MM.1S (cell line): ENCODE measurements around the gene SLC44A5.

Experiments used
- DNase-seq: peaks from one replicate; pipeline ENCODE4 v3.0.0-alpha.2; 2015
- H2AFZ ChIP-seq: fragments of 300-600 bp; sonication (generic); 2 replicates; pipeline ENCODE4 v1.6.0; 2016; ENCODE audit warnings: antibody characterized with exemption, low read length
- H3F3A ChIP-seq: fragments of 300-600 bp; sonication (generic); 2 replicates; pipeline ENCODE4 v1.6.1; 2016; ENCODE audit warnings: mild to moderate bottlenecking, antibody characterized with exemption, low read length, moderate library complexity, mixed read lengths; ENCODE audit not compliant: insufficient read depth
- H3K27ac ChIP-seq: fragments of 300-600 bp; sonication (generic); 2 replicates; pipeline ENCODE4 v1.5.1; 2016; ENCODE audit warnings: mild to moderate bottlenecking, low read length
- H3K27me3 ChIP-seq: fragments of 300-600 bp; sonication (generic); replicated peaks from 2 replicates; pipeline ENCODE4 v1.6.0; 2016; ENCODE audit warnings: low read length; ENCODE audit not compliant: insufficient read depth
- H3K36me3 ChIP-seq: fragments of 300-600 bp; sonication (generic); replicated peaks from 2 replicates; pipeline ENCODE4 v1.6.1; 2016; ENCODE audit warnings: mild to moderate bottlenecking, low read length, mixed read lengths; ENCODE audit not compliant: insufficient read depth
- H3K4me1 ChIP-seq: fragments of 300-600 bp; sonication (generic); 2 replicates; pipeline ENCODE4 v1.6.1; 2016; ENCODE audit warnings: low read length, mixed read lengths
- H3K4me2 ChIP-seq: fragments of 300-600 bp; sonication (generic); 2 replicates; pipeline ENCODE4 v1.6.0; 2016; ENCODE audit warnings: low read depth, low read length
- H3K4me3 ChIP-seq: fragments of 300-600 bp; sonication (generic); 2 replicates; pipeline ENCODE4 v1.5.1; 2016; ENCODE audit warnings: low read length, mixed read lengths
- H3K79me2 ChIP-seq: fragments of 300-600 bp; sonication (generic); 2 replicates; pipeline ENCODE4 v1.6.1; 2016; ENCODE audit warnings: mixed run types, low read length, mixed read lengths
- H3K9ac ChIP-seq: fragments of 300-600 bp; sonication (generic); 2 replicates; pipeline ENCODE4 v1.6.1; 2016; ENCODE audit warnings: low read length, mixed read lengths
- H3K9me2 ChIP-seq: fragments of 300-600 bp; sonication (generic); replicated peaks from 2 replicates; pipeline ENCODE4 v1.6.1; 2016; ENCODE audit warnings: mild to moderate bottlenecking, low read length, mixed read lengths; ENCODE audit not compliant: insufficient read depth
- H3K9me3 ChIP-seq: fragments of 300-600 bp; sonication (generic); replicated peaks from 2 replicates; pipeline ENCODE4 v1.6.1; 2016; ENCODE audit warnings: mild to moderate bottlenecking, low read length, mixed read lengths; ENCODE audit not compliant: insufficient read depth
- H4K20me1 ChIP-seq: fragments of 300-600 bp; sonication (generic); 2 replicates; pipeline ENCODE4 v1.6.1; 2016; ENCODE audit warnings: mild to moderate bottlenecking, low read length, moderate library complexity, mixed read lengths; ENCODE audit not compliant: insufficient read depth
- EZH2 ChIP-seq: fragments of 300-600 bp; sonication (generic); optimal IDR thresholded peaks from 2 replicates; pipeline ENCODE3; 2017; ENCODE audit warnings: low read depth, mild to moderate bottlenecking, antibody characterized with exemption, low read length, mixed read lengths
- EZH2phosphoT487 ChIP-seq: fragments of 300-600 bp; sonication (generic); IDR thresholded peaks from 2 replicates; pipeline ENCODE4 v1.6.1; 2018; ENCODE audit warnings: antibody characterized with exemption, low read length
- TF ChIP-seq, protein P1 (sequence below): fragments of 300-600 bp; sonication (generic); IDR thresholded peaks from 2 replicates; pipeline ENCODE4 v1.5.1; 2016; ENCODE audit warnings: antibody characterized with exemption, low read length, mixed read lengths

Gene SLC44A5

DNA sequence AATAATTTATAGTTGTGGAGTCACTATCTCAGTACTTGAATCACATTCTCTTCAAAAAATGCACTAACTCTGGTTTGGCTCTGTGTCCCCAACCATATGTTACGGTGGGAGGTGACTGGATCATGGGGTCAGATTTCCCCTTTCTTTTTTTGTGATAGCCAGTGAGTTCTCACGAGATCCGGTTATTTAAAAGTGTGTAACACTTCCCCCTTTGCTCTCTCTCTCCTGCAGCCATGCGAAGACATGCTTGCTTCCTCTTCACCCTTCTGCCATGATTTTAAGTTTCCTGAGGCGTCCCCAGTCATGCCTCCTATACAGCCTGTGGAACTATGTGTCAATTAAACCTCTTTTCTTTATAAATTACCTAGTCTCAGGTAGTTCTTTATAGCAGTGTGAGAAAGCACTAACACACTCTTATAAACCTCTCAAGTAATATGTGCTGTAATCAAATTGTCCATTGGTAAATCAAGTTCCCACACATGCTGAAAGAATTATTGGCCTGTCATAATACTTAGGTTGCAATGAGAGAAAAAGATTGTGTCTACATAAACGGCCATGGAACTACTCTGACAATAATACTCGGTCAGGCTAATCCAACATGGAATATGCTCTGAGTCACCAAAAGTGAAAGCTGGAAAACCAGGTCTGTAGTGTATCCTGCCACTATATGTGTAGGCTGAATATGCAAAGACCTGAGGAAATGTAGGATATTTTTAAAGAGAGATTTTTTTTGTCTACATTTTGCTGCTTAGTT is 107.5 kb downstream of the SLC44A5 start:
- Histone ChIP-seq H4K20me1 (no peaks in the 10 kb centered on the region), H3K36me3 (no peaks in the 10 kb centered on the region), H3K4me2 (no peak overlapping the region), H3K4me1 (no peaks in the 10 kb centered on the region), H3K9me2 (no peaks in the 10 kb centered on the region), H3K4me3 (no peak overlapping the region), H3F3A (no peaks in the 10 kb centered on the region), H3K9me3 (no peaks in the 10 kb centered on the region), H3K27ac (no peak overlapping the region), H3K9ac (no peak overlapping the region), H2AFZ (no peak overlapping the region), H3K79me2 (no peaks in the 10 kb centered on the region), H3K27me3 (no peaks in the 10 kb centered on the region)
- TF ChIP-seq, protein P1, sequence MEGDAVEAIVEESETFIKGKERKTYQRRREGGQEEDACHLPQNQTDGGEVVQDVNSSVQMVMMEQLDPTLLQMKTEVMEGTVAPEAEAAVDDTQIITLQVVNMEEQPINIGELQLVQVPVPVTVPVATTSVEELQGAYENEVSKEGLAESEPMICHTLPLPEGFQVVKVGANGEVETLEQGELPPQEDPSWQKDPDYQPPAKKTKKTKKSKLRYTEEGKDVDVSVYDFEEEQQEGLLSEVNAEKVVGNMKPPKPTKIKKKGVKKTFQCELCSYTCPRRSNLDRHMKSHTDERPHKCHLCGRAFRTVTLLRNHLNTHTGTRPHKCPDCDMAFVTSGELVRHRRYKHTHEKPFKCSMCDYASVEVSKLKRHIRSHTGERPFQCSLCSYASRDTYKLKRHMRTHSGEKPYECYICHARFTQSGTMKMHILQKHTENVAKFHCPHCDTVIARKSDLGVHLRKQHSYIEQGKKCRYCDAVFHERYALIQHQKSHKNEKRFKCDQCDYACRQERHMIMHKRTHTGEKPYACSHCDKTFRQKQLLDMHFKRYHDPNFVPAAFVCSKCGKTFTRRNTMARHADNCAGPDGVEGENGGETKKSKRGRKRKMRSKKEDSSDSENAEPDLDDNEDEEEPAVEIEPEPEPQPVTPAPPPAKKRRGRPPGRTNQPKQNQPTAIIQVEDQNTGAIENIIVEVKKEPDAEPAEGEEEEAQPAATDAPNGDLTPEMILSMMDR: no peak
- TF ChIP-seq EZH2phosphoT487: no peak
- no peak for TF ChIP-seq EZH2
- no peak for DNase-seq

DNA sequence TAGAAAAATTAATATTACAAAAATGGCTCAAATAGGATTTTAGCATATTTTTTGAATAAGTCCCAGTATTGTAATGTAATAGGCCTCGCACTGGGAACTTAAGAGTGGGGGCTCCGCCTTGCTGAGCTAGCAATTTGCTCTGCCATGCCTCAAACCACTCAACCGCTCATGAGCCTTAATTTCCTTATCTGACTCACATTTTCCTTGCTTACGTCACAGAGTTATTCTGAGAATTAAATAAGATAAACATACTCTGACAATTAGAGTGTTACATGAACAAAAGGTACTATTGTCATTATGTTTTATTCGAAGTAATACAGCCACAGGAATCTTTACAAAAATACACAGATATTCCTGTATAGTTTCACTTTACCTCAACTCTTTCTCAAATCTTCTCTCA is 108.1 kb downstream of the SLC44A5 start:
- no peak overlapping the region for H2AFZ ChIP-seq
- no peak overlapping the region for H3K4me2 ChIP-seq
- H3K9ac ChIP-seq: no peak overlapping the region
- TF ChIP-seq, protein P1: no peak
- no peak for TF ChIP-seq EZH2
- TF ChIP-seq EZH2phosphoT487: no peak
- no peaks in the 10 kb centered on the region for H3K27me3 ChIP-seq
- no peaks in the 10 kb centered on the region for H3K9me2 ChIP-seq
- H3K4me3 ChIP-seq: no peak overlapping the region
- H3K79me2 ChIP-seq: no peaks in the 10 kb centered on the region
- H3K9me3 ChIP-seq: no peaks in the 10 kb centered on the region
- H3F3A ChIP-seq: no peaks in the 10 kb centered on the region
- H3K27ac ChIP-seq: no peak overlapping the region
- no peaks in the 10 kb centered on the region for H3K4me1 ChIP-seq
- DNase-seq: no peak
- H3K36me3 ChIP-seq: no peaks in the 10 kb centered on the region
- no peaks in the 10 kb centered on the region for H4K20me1 ChIP-seq

DNA sequence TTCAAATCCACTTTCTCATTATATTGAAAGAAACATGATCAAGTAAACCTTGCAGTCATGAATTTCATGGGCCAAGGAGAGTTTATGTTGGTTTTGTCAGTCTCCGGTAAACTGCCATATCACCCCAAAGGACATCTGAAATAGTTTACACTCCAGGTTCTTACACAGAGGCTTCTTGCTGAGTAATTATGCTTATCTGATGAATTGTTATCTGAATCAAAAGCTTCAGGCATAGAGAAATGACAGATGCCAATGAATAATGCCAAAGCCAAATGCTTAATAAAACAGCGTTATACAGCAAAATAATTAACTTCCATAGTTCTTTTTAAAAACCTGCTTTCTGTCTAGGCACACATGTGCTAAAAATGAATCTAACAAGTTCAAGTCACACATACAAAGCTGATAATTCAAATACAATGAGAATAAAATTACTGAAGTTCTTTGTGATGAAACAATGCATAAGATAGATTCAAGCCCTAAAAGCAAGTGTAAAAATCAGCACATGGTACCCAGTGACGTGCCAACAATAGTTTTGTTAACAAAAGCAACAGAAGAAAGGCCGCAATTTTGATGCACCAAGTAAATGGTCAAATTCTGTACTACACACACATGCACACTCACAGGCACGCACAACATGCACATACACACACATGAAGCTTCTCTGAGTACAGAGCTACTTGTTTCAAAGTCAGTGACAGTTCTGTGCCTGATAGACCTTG is 109.2 kb downstream of the SLC44A5 start:
- no peaks in the 10 kb centered on the region for H3K79me2 ChIP-seq
- H3K9ac ChIP-seq: no peak overlapping the region
- H3K9me3 ChIP-seq: no peaks in the 10 kb centered on the region
- H3F3A ChIP-seq: no peaks in the 10 kb centered on the region
- no peak overlapping the region for H3K4me3 ChIP-seq
- no peak overlapping the region for H2AFZ ChIP-seq
- TF ChIP-seq EZH2phosphoT487 (no peak), EZH2 (no peak)
- TF ChIP-seq, protein P1: no peak
- DNase-seq: no peak
- H3K9me2 ChIP-seq: no peaks in the 10 kb centered on the region
- H3K27me3 ChIP-seq: no peaks in the 10 kb centered on the region
- no peaks in the 10 kb centered on the region for H3K4me1 ChIP-seq
- no peaks in the 10 kb centered on the region for H4K20me1 ChIP-seq
- H3K27ac ChIP-seq: no peak overlapping the region
- no peaks in the 10 kb centered on the region for H3K36me3 ChIP-seq
- no peak overlapping the region for H3K4me2 ChIP-seq
